ENCODE results near the gene FNBP1.

DNA sequence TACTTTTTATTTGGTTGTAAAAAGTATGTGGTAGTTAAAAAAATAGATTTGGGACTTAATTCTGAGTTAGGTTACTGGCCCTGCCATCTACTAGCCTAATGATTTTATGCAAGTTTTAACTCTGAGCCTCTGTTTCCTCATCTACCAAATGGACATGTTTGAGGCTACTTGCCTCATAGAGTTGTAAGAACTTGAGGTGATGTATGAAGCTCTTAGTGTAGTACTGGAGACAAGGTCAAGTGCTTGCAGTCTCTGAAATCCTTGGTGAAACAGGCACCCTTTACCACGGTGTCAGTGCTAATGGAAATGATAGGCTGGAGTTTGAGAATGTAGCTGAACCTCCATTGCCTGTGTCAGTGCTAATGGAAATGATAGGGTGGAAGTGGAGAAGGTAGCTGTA, 26.1 kb upstream of the FNBP1 start:
- TF ChIP-seq, protein P1, sequence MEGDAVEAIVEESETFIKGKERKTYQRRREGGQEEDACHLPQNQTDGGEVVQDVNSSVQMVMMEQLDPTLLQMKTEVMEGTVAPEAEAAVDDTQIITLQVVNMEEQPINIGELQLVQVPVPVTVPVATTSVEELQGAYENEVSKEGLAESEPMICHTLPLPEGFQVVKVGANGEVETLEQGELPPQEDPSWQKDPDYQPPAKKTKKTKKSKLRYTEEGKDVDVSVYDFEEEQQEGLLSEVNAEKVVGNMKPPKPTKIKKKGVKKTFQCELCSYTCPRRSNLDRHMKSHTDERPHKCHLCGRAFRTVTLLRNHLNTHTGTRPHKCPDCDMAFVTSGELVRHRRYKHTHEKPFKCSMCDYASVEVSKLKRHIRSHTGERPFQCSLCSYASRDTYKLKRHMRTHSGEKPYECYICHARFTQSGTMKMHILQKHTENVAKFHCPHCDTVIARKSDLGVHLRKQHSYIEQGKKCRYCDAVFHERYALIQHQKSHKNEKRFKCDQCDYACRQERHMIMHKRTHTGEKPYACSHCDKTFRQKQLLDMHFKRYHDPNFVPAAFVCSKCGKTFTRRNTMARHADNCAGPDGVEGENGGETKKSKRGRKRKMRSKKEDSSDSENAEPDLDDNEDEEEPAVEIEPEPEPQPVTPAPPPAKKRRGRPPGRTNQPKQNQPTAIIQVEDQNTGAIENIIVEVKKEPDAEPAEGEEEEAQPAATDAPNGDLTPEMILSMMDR (IDR thresholded peaks at IDR 0.05; ENCODE audit: poor library complexity): no peak
- no peak for TF ChIP-seq EZH2 (IDR thresholded peaks at IDR 0.05; ENCODE audit: borderline replicate concordance)

All from hepatocyte (in vitro differentiated cells).